ENCODE results near the gene FAM13C.

DNA sequence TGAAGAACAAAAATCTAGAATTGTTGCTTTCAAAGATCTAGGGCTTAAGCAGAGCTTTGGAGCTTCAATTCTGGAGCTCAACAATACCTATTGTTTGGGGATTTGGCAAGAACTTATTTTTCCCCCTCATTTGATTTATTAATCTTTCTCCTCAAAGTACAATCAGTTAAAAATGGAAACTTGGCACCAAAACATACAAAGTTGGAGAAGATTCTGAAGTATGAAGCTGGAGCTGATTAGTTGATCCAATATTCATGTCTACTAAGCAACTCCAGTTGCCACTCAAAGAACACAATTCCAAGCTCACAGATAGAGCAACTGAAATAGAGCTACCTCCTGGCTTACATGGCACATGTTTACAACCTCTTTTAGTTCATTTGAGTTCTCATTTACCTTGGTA is 3.8 kb downstream of the FAM13C start:
- TF ChIP-seq, protein P1, sequence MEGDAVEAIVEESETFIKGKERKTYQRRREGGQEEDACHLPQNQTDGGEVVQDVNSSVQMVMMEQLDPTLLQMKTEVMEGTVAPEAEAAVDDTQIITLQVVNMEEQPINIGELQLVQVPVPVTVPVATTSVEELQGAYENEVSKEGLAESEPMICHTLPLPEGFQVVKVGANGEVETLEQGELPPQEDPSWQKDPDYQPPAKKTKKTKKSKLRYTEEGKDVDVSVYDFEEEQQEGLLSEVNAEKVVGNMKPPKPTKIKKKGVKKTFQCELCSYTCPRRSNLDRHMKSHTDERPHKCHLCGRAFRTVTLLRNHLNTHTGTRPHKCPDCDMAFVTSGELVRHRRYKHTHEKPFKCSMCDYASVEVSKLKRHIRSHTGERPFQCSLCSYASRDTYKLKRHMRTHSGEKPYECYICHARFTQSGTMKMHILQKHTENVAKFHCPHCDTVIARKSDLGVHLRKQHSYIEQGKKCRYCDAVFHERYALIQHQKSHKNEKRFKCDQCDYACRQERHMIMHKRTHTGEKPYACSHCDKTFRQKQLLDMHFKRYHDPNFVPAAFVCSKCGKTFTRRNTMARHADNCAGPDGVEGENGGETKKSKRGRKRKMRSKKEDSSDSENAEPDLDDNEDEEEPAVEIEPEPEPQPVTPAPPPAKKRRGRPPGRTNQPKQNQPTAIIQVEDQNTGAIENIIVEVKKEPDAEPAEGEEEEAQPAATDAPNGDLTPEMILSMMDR (IDR thresholded peaks at IDR 0.05; ENCODE audit: low read length), result no peak
- no peak for TF ChIP-seq EZH2 (optimal IDR thresholded peaks at IDR 0.05; ENCODE audit: low read depth, low read length)

Data from MM.1S (cell line).